ENCODE measurements around the gene HCRTR1.

HCRTR1 gene

GRCh38 chr1:31651766-31652165, 34.3 kb downstream of the HCRTR1 start:
- DNase-seq (ENCODE audit: low read depth): no peak
- H3K4me3 ChIP-seq (ENCODE audit: control insufficient read depth, low read depth, low read length): no peak overlapping the region
- no peak for TF ChIP-seq CTCF (IDR thresholded peaks at IDR 0.05; ENCODE audit: control insufficient read depth, insufficient read depth, low read depth, low read length, missing control alignments)

- DNase-seq (ENCODE audit: low read depth): no peak
- TF ChIP-seq CTCF (IDR thresholded peaks at IDR 0.05; ENCODE audit: control insufficient read depth, insufficient read depth, low read depth, low read length, missing control alignments): no peak
- no peak overlapping the region for H3K4me3 ChIP-seq (ENCODE audit: control insufficient read depth, low read depth, low read length)
These were observed 35.5 kb downstream of the HCRTR1 start for GRCh38 chr1:31652891-31653499.

- no peak for TF ChIP-seq CTCF (IDR thresholded peaks at IDR 0.05; ENCODE audit: control insufficient read depth, insufficient read depth, low read depth, low read length, missing control alignments)
- no peak for DNase-seq (ENCODE audit: low read depth)
- no peak overlapping the region for H3K4me3 ChIP-seq (ENCODE audit: control insufficient read depth, low read depth, low read length)
These were observed 36.4 kb downstream of the HCRTR1 start for GRCh38 chr1:31653717-31654473.

DNA sequence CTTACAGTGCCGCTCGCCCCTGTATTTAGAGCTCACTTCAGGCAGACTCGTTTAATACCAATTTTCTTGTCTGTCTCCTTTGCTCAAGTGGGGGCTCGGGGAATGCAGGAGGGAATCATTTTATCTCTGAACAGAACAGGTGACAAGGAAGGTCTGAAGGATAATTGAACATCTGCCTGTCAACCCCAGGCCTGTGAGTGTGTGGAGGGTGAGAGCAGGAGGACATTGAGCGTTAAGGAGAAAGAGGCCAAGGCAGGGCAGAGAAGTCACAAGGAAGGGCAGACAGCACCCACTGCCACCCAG, 36.9 kb downstream of the HCRTR1 start:
- no peak for TF ChIP-seq CTCF (IDR thresholded peaks at IDR 0.05; ENCODE audit: control insufficient read depth, insufficient read depth, low read depth, low read length, missing control alignments)
- DNase-seq (ENCODE audit: low read depth): no peak
- no peak overlapping the region for H3K4me3 ChIP-seq (ENCODE audit: control insufficient read depth, low read depth, low read length)

DNA sequence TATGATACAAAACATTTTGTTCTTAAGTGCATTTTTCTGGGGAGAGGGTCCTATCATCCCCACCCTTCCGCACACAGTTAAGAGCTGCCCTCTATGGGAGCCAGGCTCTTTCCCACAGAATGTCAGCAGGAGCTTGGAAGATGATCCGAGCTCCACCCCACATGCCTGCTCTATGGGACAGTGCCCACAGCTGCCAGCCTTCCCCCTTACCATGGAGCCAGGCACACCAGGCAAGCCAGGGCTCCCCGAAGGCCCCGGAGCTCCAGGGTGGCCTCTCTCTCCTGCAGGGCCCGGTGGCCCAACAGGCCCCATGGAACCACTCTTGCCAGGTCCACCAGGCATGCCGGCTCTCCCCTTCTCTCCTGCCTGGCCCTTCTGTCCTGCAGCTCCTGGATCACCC, 37.6 kb downstream of the HCRTR1 start:
- DNase-seq (ENCODE audit: low read depth): no peak
- H3K4me3 ChIP-seq (ENCODE audit: control insufficient read depth, low read depth, low read length): no peak overlapping the region
- TF ChIP-seq CTCF (IDR thresholded peaks at IDR 0.05; ENCODE audit: control insufficient read depth, insufficient read depth, low read depth, low read length, missing control alignments): no peak

GRCh38 chr1:31655756-31656155, 38.3 kb downstream of the HCRTR1 start:
- no peak for TF ChIP-seq CTCF (IDR thresholded peaks at IDR 0.05; ENCODE audit: control insufficient read depth, insufficient read depth, low read depth, low read length, missing control alignments)
- DNase-seq (ENCODE audit: low read depth): no peak
- no peak overlapping the region for H3K4me3 ChIP-seq (ENCODE audit: control insufficient read depth, low read depth, low read length)

Data from AG09309 (cell line).